Lower leg skin (tissue), 3 donors: ENCODE results near the gene MYCBP2.

ENCODE experiments used
- POLR2A ChIP-seq, 2 donors: fragments of 450-650 bp; IDR thresholded peaks; one replicate each; pipeline ENCODE4 v1.6.1; 2016 to 2017; ENCODE audit warnings: antibody characterized with exemption in 2 of 2, mild to moderate bottlenecking in 1 of 2, moderate library complexity in 1 of 2
- TF ChIP-seq, protein P1 (sequence below), 3 donors: fragments of 450-650 bp; IDR thresholded peaks; one replicate each; pipeline ENCODE4 v1.5.1; 2016; ENCODE audit warnings: antibody characterized with exemption in 3 of 3, mild to moderate bottlenecking in 3 of 3, moderate library complexity in 2 of 3

GRCh38 chr13:77328819-77329132, 1.9 kb upstream of the MYCBP2 start:
- TF ChIP-seq, protein P1, sequence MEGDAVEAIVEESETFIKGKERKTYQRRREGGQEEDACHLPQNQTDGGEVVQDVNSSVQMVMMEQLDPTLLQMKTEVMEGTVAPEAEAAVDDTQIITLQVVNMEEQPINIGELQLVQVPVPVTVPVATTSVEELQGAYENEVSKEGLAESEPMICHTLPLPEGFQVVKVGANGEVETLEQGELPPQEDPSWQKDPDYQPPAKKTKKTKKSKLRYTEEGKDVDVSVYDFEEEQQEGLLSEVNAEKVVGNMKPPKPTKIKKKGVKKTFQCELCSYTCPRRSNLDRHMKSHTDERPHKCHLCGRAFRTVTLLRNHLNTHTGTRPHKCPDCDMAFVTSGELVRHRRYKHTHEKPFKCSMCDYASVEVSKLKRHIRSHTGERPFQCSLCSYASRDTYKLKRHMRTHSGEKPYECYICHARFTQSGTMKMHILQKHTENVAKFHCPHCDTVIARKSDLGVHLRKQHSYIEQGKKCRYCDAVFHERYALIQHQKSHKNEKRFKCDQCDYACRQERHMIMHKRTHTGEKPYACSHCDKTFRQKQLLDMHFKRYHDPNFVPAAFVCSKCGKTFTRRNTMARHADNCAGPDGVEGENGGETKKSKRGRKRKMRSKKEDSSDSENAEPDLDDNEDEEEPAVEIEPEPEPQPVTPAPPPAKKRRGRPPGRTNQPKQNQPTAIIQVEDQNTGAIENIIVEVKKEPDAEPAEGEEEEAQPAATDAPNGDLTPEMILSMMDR (IDR thresholded peaks at IDR 0.05): no peak
- no peak for TF ChIP-seq POLR2A (IDR thresholded peaks at IDR 0.05)
